ENCODE measurements around the gene SLC38A10. TPM values are rescaled to one million over a fixed set of nuclear protein-coding genes. Genes with fewer than 3 reads are reported as not detected.

Gene SLC38A10
- polyA plus RNA-seq, 1 donor (not counting 4 experiments of a cell fraction or from before 2014, with no cell fraction given) = 16.8 TPM

DNA sequence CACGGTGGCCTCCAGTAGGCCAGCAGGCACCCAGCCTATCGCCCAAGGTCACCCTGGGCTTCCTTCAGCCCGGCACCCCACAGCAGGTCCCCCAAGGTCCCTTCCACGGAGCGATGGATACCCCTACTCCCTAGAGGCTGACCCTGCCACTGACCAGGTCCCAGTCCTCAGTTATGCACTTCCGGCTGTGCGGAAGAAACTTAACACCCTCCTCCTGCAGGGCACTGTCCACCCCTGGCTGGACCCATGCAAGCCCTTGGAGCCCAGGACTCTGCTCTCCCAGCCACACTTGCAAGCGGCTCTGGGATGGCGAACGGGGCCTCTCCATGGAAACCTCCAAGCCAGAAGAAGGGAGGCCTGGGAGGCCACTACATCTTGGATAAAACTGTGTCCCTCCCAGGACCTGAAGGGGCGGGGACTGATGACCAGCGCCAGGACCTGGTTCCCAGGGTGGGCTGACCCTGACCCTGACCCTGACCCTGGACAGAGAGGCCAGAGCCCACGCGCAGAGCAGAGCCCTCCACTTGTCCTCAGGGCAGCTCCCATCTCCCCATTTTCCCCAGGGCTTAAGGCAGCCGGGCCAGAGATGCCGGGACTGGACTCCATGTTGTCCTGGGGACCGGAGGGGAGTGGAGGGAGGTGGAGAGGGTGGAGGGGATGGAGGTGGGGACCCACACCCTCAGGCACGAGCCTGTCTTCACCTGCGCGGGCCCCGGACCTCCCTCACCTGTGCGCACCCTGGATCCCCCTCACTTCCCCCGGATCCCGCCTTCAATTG is 73.1 kb downstream of the SLC38A10 start:
- H3K9me1 ChIP-seq (ENCODE audit: control insufficient read depth, extremely low read depth, insufficient read depth, low read length) = no peaks in the 10 kb centered on the region
- TF ChIP-seq EZH2 (IDR thresholded peaks at IDR 0.05; ENCODE audit: low read length) = no peak
- TF ChIP-seq, protein P1, sequence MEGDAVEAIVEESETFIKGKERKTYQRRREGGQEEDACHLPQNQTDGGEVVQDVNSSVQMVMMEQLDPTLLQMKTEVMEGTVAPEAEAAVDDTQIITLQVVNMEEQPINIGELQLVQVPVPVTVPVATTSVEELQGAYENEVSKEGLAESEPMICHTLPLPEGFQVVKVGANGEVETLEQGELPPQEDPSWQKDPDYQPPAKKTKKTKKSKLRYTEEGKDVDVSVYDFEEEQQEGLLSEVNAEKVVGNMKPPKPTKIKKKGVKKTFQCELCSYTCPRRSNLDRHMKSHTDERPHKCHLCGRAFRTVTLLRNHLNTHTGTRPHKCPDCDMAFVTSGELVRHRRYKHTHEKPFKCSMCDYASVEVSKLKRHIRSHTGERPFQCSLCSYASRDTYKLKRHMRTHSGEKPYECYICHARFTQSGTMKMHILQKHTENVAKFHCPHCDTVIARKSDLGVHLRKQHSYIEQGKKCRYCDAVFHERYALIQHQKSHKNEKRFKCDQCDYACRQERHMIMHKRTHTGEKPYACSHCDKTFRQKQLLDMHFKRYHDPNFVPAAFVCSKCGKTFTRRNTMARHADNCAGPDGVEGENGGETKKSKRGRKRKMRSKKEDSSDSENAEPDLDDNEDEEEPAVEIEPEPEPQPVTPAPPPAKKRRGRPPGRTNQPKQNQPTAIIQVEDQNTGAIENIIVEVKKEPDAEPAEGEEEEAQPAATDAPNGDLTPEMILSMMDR (optimal IDR thresholded peaks at IDR 0.05 in 1 of 3, IDR thresholded peaks at IDR 0.05 in 1 of 3, conservative IDR thresholded peaks at IDR 0.05 in 1 of 3; ENCODE audit: extremely low read depth in 1 of 3, insufficient read depth in 2 of 3, low read length in 3 of 3) = no peak
- no peak for FAIRE-seq
- H3K27me3 ChIP-seq (ENCODE audit: control insufficient read depth, extremely low read depth, insufficient read depth, low read length) = no peaks in the 10 kb centered on the region
- peak overlapping the region; percentile 44 for H2AFZ ChIP-seq (ENCODE audit: control insufficient read depth, low read length)
- dilution Hi-C loops (cut with MboI; ENCODE audit: extremely low pct_ligation_motif_present, low sequenced_read_pairs) = no loop called here
- DNase-seq (ENCODE audit: low read depth, low spot score) = no peak
- H3K36me3 ChIP-seq (ENCODE audit: control insufficient read depth in 2 of 2, extremely low read depth in 1 of 2, insufficient read depth in 2 of 2, low read length in 2 of 2) = no peaks in the 10 kb centered on the region
- peak overlapping the region; percentile 56 for H3K9ac ChIP-seq (ENCODE audit: control insufficient read depth, extremely low read depth, insufficient read depth, low read length)
- H3K4me3 ChIP-seq (ENCODE audit: control insufficient read depth in 2 of 3, extremely low read depth in 1 of 3, insufficient read depth in 2 of 3, low read depth in 1 of 3, low read length in 3 of 3) = peak overlapping the region; percentile 51 to 79 (median 67)
- H4K20me1 ChIP-seq (ENCODE audit: control insufficient read depth, extremely low read depth, insufficient read depth, low read length) = no peaks in the 10 kb centered on the region
- peak overlapping the region; percentile 87 for H3K4me2 ChIP-seq (ENCODE audit: control insufficient read depth, extremely low read depth, insufficient read depth, low read depth, low read length)
- H3K9me3 ChIP-seq (ENCODE audit: control insufficient read depth, low read depth, low read length) = no peaks in the 10 kb centered on the region
- H3K79me2 ChIP-seq (ENCODE audit: control insufficient read depth, insufficient read depth, low read length) = no peaks in the 10 kb centered on the region
- H3K27ac ChIP-seq (ENCODE audit: control insufficient read depth, insufficient read depth, low read length) = no peak overlapping the region
- H3K4me1 ChIP-seq (ENCODE audit: control insufficient read depth, extremely low read depth, insufficient read depth, low read length) = peaks cover 17% of the 10 kb centered on the region

DNA sequence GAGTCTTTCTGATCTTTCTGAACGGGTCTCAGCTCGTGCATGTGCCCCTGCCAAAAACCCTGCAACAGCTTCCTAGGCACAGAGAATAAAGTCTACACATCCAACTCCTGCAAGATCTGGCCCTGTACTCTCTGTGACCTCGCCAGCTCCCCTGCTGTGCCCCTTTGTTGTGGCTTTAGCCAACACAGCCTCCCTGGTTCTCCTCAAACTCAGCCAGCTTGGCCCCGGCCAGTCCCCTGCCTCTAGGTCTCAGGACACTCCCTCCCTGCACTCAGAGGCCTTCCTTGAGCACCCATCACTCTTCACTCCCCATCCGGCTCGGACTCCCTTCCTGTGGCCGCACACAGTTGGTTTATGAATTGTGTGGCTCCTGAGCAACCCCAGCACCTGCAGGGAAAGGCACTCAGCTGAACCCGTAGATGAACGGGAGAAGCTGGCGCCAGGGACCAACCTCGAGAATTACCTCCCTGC is 73.7 kb downstream of the SLC38A10 start:
- Histone ChIP-seq H2AFZ (ENCODE audit: control insufficient read depth, low read length) (no peak overlapping the region), H4K20me1 (ENCODE audit: control insufficient read depth, extremely low read depth, insufficient read depth, low read length) (no peaks in the 10 kb centered on the region), H3K36me3 (ENCODE audit: control insufficient read depth in 2 of 2, extremely low read depth in 1 of 2, insufficient read depth in 2 of 2, low read length in 2 of 2) (no peaks in the 10 kb centered on the region), H3K9me1 (ENCODE audit: control insufficient read depth, extremely low read depth, insufficient read depth, low read length) (no peaks in the 10 kb centered on the region), H3K4me3 (ENCODE audit: control insufficient read depth in 2 of 3, extremely low read depth in 1 of 3, insufficient read depth in 2 of 3, low read depth in 1 of 3, low read length in 3 of 3) (peak overlapping the region in 1 of 3 experiments; percentile 67), H3K27me3 (ENCODE audit: control insufficient read depth, extremely low read depth, insufficient read depth, low read length) (no peaks in the 10 kb centered on the region), H3K9me3 (ENCODE audit: control insufficient read depth, low read depth, low read length) (no peaks in the 10 kb centered on the region), H3K4me1 (ENCODE audit: control insufficient read depth, extremely low read depth, insufficient read depth, low read length) (peaks cover 17% of the 10 kb centered on the region), H3K4me2 (ENCODE audit: control insufficient read depth, extremely low read depth, insufficient read depth, low read depth, low read length) (peak overlapping the region; percentile 87), H3K79me2 (ENCODE audit: control insufficient read depth, insufficient read depth, low read length) (no peaks in the 10 kb centered on the region), H3K27ac (ENCODE audit: control insufficient read depth, insufficient read depth, low read length) (no peak overlapping the region), H3K9ac (ENCODE audit: control insufficient read depth, extremely low read depth, insufficient read depth, low read length) (no peak overlapping the region)
- no peak for TF ChIP-seq EZH2 (IDR thresholded peaks at IDR 0.05; ENCODE audit: low read length)
- TF ChIP-seq, protein P1 (optimal IDR thresholded peaks at IDR 0.05 in 1 of 3, IDR thresholded peaks at IDR 0.05 in 1 of 3, conservative IDR thresholded peaks at IDR 0.05 in 1 of 3; ENCODE audit: extremely low read depth in 1 of 3, insufficient read depth in 2 of 3, low read length in 3 of 3) = no peak
- FAIRE-seq (no peak), DNase-seq (ENCODE audit: low read depth, low spot score) (no peak)
- dilution Hi-C loops (cut with MboI; ENCODE audit: extremely low pct_ligation_motif_present, low sequenced_read_pairs) = no loop called here
